Stimulated activated CD8-positive, alpha-beta memory T cell treated with anti-CD3 and anti-CD28 coated beads, Interleukin-15, amount 100 ng/mL, for 48 hours (primary cell): ENCODE measurements around the gene ELMO1.

Source experiments
- DNase-seq, 2 donors: peaks; one replicate each; pipeline ENCODE4 v3.0.0-alpha.2; 2020; ENCODE audit warnings: low read depth in 2 of 2

Gene ELMO1

DNA sequence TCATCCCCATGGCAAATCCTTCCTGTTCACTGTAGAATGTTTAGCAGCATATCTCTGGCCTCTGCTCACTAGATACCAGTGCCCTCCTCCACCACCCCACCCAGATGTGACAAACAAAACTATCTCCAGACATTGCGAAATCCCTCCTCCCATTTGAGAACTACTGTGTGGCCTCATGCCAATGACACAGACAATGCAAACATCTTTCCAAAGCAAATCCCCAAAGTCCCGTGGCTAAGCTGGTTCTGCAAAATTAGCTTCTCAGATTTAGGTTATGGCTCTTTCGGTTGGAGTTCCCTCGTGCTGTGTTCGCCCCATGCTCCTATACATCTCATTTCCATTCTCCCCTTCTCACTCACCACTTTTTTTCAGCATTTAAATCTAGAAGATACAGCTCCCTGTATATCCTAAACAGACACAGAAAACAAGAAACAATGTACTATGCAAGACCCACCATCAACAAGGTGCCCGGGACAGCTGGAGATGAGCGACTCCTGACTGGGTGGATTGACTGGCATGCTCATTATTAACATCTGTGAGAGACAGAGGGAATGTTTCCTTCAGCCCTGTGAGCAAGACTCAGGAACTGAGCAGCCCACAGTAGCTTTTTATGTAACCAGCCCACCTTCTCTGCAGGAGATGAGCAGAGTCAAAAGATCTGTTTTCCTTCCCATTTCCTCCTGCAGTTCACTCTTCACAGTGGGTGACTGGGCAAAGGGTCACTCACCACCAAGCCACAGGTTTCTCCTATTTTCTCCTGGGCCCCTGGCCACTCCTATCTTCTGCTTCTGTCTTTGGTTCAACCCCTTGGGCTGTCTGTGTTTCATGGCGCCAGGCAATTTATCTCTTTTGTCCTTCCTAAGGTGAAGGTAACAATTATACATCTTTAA lies 498.7 kb downstream of the ELMO1 start:
- DNase-seq, result no peak

DNA sequence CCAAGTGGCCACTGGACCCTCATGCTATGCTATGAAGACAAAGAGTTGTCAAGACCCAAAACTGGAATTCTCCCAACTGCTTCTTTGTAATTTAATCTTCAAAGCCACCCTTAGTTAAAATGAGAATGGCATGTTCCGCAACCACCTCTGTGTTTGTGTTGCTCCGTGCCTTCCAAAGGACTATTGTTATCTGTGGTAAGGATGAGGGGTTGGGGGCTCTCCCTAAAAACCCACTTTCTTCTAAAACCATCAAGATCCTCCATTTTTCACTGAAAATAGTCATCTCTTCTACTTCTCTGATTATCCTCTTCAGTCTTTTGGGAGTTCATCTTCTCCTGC lies 502.3 kb downstream of the ELMO1 start:
- no peak for DNase-seq

DNA sequence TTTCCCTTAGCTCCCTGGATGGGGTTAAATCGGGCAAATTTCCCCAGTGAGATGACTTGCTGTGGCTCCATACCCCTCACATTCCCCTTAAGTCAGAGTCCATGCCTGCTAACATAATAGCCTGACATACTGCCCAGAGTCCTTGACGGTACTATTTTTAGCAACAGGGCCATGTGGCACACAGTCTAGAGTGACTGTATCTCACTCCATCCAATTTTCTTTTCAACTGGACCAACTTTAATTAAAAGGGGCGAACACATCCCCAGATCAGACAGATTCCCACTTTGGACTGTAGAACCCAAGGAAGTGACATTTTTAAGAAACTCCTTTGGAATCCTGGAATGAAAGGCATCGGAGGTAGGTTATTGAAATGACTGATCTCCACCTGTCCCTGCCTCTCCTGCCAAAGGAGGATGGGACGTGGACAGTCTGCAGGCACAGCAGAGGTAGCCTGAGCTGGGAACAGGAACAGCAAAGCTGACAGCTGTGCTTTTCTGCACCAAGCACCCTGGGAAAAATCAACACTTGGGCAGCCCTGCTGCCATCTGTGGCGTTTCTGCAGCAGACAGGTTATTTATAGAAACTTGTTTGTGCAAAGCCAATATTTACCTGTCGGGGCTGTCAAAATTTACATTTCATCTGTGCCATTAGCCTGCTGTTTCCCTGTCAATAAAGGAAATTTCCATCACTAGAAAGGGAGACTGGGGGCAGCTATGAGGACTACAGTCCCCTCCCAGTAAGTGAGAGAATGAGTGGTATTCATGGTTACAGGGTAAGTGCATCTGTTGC lies 502.9 kb downstream of the ELMO1 start:
- no peak for DNase-seq

DNA sequence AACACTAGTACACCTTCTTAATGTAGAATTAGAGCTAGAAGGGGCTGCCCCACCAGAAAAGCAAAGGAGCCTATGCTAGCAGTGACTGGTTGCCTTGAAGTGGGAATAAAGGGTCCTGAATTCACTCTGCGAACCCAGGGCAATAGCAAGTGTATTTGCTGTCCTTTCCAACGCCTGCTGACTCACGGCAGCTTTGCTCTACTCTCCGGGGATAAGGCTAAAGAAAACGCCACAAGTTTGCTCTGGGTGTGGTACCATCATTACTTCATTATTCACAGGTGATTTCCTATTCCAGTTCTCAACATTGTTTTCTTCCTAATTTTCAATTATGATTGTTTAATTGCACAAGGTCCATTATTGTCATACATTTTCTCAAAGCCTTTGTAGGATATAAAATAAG lies 503.8 kb downstream of the ELMO1 start:
- no peak for DNase-seq

DNA sequence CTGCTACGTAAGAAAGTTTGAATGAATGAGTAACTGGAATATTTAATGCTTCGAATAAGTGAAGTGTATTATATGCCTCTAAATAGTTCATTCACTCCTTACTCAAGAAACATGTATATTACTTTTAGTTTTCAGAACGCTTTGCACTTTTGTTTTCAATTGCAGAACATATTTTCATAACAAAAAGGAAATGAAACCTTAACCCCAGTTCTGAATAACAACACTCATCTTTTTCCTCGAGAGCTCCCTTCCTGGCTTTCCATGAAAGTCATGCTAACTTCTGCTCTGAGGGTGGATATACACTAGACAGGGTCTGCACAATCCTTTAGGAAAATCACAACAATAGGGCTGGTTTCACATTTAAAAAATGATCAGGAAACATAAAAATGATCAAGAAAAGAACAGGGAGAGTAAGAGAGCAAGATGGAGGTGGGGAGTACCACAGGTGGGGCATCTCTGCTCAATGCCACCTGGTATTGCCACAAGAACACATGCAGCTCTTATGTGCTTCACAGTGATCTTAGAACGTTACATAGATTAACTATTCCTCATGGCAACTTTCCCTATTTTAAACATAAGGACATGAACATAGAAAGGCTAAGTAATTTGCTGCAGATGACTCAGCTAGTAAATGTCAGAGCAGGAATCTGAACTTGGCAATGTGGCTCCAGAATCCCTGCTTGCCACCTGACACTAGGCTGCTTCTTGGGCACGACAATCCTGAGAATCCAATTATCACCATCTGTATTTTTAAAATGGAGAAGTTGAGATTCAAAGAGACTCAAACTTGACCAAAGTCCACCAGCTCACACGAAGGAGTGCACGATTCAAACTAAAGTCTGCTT lies 504.9 kb downstream of the ELMO1 start:
- no peak for DNase-seq

DNA sequence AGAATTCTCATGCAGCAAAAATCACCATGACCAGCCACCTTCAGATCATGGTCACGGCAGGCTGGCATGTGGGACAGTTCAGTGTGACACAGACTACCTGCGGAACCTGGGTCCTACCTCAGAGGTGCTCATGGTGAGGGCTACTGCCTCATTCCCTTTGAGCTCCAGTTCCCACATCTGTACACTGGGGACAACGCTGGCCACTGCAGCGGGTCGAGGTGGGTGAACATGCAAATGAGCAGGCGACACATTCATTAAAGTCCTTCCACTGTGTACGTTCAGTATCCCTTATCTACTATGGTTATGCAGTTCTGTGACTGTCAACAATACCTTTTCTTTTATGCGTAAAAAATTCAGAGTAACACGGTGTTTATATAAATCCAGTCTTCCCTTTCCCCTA lies 505.7 kb downstream of the ELMO1 start:
- no peak for DNase-seq

DNA sequence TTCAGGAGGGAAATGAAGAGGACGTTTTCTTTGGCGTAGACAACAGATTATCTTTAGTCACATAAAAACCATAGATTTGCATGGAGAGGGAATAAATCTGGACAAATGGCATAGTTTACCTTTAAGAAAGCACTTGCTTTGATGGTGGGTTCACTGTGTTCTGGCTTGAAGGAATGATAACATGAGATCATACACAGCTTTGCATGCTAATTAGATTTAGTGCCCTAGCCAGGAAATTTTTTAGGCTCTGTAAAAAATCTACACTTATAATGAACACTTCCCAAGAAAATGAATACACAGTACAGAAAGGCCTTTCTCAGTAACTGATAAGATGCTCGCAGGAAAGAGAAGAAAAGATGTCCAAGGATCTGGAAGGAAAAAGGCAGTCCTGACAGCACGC lies 506.1 kb downstream of the ELMO1 start:
- no peak for DNase-seq

DNA sequence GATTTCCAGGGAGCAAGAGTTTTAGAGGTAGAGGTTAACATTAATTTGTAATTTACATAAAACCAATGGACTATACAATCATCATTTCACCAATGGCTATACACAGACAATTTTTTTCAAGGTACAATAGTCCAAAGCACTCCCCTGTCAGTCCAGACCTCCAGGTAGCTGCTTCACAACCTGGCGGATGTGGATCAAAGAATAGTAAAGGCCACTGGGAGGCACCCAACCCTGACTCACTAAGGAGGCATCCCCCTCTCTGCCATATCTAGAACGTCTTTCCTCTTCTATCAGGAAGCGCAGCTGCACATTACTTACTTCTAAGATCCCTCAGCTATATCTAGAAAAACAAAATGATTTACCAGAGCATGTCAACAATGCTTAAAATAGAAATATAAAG lies 506.6 kb downstream of the ELMO1 start:
- DNase-seq, result no peak

DNA sequence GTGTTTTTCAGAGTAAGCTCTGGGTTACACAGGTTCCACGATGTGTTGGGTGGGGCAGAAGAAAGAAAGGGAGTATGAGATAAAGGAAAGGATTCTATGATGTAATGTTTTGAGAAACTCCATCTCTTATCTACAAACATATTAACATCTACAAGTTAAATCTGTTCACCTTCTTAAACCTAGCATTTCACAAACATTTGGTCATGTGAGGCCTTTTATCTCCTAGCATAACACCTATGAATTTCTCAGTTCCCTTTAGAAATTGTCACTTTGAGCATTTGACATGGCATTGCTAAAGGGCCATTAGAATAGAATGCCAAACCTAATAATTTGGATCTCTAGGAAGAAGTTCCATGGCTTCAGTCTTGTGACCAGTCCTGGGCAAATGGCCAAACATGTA lies 507.3 kb downstream of the ELMO1 start:
- DNase-seq, result no peak

DNA sequence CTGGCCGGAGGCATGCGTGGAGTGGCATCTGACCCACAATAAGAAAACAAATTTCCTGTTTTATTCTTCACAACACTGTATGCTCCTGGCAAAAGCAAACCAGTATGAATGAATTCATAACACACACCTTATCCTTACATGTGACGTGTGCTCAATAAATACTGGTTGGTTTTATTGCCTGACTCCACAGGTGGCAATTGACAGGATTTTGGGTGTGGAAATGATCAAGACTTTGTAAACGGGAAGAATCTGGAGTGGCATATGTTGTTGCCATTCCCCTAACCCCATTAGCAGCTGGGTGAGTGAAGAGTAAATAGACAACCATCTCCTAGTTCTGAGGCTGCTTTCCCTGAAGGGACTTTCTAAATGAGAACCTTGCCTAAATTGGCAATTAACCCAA lies 508.8 kb downstream of the ELMO1 start:
- DNase-seq, result no peak

DNA sequence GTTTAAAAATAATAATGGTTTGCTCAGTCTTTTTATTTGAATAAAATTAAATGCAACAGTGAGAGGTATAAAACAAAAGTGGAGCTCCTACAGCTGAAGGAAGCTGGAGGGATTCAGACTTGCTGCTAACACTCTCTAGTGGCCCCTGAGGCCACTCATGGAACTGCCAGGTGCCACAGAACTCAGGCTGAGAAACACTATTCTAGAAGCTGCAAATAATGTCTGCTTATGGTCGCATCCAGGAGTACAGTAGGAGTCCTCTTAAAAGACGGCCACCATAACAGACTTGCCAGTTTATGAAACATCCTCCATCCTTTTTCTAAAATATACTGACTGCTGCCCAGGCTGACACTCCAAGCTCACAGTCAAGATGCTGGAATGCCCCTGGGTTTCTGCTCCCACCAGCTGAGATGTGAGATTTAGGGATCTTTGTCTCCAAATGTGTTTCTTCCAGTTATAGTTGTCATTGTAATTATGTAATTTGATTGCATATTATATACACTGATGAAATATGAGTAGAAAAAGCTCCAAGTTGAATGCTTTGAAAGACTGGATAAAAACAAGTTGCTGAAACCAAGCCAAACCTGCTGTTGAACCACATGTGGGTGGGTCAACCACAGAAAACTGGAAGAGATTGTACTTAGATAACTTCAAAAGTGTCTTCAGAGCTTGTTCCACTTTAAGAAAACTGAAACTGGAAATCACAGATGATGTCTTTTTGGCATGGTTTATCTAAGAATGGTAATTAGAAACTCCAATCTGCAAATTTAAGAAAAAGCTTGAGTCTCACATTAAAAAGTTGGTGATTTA lies 510.7 kb downstream of the ELMO1 start:
- no peak for DNase-seq

DNA sequence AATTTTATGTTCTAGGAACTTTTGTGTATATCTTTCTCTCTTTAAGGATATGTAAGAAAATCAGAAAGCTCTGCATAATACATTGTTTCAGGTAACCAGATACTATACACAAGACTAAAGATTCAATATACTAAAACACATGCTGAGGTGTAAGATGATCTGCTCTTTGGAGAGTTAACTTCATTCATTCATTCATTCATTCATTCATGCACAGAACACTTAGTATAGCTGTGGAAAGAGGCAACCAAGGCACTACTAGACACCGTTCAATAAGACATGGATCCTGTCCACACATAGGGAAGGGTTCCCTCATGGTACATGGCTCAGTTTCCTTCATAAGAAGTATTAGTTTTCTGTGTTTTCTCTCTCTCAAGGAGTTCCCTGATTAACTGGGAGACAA lies 516.8 kb downstream of the ELMO1 start:
- no peak for DNase-seq

DNA sequence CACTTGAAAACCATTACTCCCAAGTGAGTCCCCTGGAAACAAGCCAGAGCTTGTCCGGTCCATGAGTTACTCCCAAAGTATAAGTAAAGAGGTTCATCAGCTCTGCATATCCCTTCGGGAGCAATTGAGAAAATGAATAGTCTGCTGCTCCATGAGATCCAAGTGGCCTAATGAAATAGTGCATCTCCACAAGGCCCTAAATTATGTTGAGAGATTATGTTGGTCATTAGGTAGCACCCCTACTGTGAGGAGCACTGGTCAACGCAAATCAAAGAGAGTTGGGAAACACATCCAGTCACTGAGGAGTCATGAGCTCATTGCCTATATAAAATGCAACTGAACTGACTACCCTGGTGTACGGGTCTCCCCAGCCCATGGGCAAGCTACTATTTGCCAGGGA lies 518.9 kb downstream of the ELMO1 start:
- no peak for DNase-seq

DNA sequence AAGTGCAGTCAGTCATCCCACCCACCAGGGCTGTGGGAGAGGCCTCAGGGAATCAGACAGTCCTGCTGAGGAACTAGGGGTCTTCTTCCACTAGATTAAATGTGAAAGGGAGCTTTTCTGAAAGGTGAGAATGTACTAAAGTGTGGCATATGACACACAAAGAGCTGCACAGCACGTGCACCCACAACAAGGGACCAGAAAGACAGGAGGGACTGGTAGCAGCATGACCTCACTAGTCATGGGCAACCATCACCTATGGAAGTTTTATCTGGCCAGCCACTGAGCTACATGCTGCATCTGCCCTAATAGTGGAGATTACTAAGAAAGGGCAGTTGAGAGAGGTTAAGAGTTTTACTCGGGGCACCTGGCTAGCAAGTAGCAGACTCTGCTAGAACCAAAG lies 519.9 kb downstream of the ELMO1 start:
- no peak for DNase-seq

DNA sequence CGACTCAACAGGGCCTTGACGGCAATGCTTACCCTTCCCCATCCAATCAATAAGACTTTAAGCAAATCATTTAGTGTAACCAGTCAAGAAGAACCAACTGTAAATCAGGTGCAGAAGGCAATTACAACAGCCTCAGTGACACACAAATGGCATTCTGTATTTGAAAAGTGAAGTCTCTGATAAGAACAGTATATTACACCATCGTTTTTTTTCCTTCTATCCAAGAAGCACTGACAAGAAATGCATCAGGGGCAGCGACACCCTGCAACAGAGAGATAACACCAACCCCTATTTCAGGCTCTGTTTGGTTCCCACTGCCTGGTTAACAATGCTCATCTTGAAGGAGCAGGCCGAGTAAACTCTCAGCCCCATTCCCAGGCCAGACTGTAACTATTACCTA lies 520.4 kb downstream of the ELMO1 start:
- DNase-seq, result no peak

DNA sequence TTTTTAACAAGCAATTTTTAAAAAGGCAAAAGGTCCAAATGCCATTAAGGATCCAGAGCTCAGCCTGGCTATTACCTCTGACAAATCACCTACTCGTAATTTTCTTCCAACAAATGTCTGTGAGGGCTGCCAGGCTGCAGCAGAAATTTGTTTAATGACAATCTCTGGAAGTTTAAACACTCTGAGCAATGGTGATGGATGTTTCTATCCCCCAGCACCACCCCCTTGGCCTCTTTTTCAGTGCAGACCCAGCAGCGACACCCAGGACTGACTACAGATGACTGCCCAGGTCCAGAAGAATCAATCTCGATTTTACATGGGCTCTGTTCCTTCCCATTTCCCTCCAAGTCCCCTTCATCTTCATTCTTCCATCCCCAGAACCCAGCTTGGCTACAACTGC lies 523.0 kb downstream of the ELMO1 start:
- DNase-seq, result no peak

DNA sequence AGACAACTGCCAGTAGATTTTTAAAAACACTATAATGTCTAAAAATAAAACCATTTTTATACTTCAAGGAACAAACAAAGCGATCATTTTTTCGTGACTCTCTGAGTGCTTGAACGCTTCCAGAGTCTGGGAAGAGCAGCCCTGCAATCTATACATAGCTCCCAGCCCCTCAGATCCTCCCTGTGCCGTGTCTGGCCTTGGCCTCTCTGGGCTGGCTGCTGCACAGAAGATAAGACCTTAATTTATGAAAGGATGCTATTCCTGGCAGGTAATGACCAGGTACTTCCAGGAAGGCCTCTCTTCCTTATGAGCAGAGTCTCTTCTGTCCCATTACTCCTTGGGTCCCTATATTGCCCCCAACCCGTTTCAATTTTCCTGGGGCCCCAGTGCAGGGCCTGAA lies 523.5 kb downstream of the ELMO1 start:
- DNase-seq, result no peak

DNA sequence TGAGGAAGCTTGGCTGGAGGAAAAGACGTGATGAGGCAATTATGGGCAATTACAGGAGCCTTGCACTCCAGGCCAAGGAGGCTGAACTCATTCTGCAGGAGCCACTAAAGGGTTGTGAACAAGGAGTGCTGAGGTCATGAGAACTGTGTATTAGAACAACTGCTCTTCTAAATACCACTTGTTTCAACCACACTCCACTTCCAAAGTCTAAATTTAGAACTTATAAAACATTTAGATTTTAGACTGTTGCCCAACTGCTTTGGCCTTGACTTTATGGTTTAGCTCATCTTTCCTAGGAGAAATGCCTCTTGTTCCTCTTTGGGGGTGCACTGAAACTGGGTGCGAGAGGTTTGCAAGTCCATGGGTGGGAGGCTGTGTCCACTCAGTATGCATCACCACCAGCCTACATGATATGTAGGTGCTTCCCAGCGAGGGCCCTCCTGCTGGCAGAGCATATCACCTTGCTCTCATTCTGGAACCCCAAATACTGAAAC lies 524.7 kb downstream of the ELMO1 start:
- DNase-seq, result no peak

DNA sequence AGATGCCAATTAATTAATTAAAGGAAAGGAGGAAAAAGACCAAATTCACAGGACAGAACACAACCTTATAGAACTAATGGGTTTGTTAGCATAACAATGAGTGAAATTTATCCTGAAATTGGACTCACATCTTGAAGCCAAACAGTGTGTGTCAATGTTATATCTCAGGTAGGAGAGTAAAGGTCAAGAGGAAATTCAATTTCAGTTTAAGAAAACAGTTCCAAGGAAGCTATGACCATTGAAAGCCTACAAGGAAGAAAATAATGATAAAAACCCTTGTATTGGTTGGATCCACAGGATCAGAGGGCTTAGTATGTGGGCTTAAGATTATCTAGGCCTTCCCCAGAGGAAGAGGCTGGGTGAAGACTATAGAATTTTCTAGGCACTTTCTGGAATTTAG lies 525.5 kb downstream of the ELMO1 start:
- DNase-seq, result no peak

DNA sequence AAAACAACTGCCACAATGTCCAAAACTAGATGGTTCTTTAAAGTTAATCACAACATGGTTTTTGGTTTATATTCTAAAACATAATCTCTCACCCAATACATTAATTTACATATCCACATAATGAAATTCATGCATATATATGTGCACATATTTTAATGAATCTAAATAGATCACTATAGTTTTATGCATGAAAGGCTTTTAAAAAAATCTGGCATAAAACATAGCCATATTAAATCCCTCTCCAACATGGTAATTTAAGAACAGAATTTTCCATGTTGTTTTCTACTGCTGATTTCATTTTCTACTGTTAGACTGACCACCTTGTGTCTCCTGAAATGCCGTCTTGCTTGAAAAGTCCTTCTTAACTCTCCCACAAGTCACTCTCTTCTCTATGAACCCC lies 528.2 kb downstream of the ELMO1 start:
- DNase-seq, result no peak

DNA sequence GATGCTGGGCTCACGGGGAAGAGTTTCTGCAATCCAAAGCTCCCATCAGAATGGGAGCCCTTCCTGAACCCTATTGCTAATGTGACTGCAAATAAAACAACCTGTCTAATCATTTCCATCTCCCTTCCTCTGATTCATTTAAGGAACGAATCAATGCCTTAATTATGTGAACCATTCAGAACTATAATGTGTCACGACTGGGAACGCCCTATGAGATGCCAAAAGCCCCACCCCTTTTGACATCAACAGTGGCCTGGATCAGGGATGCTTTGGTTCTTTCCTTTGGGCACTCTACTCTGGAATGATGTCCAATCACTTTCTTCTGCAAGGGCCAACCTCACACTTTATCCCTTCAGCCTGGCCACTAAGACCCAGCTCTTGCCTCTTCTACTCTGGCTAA lies 528.9 kb downstream of the ELMO1 start:
- no peak for DNase-seq
